Astrocyte (in vitro differentiated cells and primary cell): ENCODE measurements around the gene LILRB2.

Experiments used
- CTCF ChIP-seq: IDR thresholded peaks from 2 replicates; pipeline ENCODE4 v1.5.1; 2011; ENCODE audit warnings: low read depth, mild to moderate bottlenecking, inconsistent platforms, low read length, moderate library complexity; ENCODE audit not compliant: insufficient read depth
- EZH2 ChIP-seq: IDR thresholded peaks from 2 replicates; pipeline ENCODE4 v1.6.1; 2012; ENCODE audit warnings: mild to moderate bottlenecking, low read length, inconsistent platforms; ENCODE audit not compliant: insufficient read depth

GRCh38 chr19:54256250-54257115 is 24.4 kb downstream of the LILRB2 start:
- TF ChIP-seq CTCF (no peak), EZH2 (no peak)
